Stimulated activated naive B cell treated with anti-CD40 and anti-IgM and Interleukin-4, amounts not matched to agents 10 μg/mL and 1 μg/mL and 100 μg/mL, for 72 hours (primary cell): ENCODE measurements around the gene KANSL1.
A peak's percentile ranks its signal among the peaks of the same experiment; 100 is the strongest.
"Not testable (repeated sequence)": the region's sequence is repeated elsewhere in the genome, so short reads cannot be mapped to it uniquely, and the experiment has no call there.

Experiments
- ATAC-seq, 2 donors: fragments of 150-1000 bp; cut with Tn5 transposase; replicated peaks; 2 replicates each; pipeline ENCODE4 v1.10.0; 2021; ENCODE audit warnings: moderate library complexity in 1 of 2
- DNase-seq: peaks from one replicate; pipeline ENCODE4 v3.0.0; 2021
- H3K27ac Mint-ChIP-seq: one replicate; pipeline ENCODE4 v1.8.0; 2022; ENCODE audit warnings: mild to moderate bottlenecking, mixed read lengths
- H3K27me3 Mint-ChIP-seq, 2 donors: one replicate each; pipeline ENCODE4 v1.8.0; 2022; ENCODE audit warnings: mixed read lengths in 2 of 2
- H3K36me3 Mint-ChIP-seq, 2 donors: one replicate each; pipeline ENCODE4 v1.8.0; 2022; ENCODE audit warnings: mixed read lengths in 2 of 2, mild to moderate bottlenecking in 1 of 2
- H3K4me1 Mint-ChIP-seq, 2 donors: one replicate each; pipeline ENCODE4 v1.8.0; 2022; ENCODE audit warnings: mixed read lengths in 2 of 2, mild to moderate bottlenecking in 1 of 2
- H3K4me3 Mint-ChIP-seq, 2 donors: one replicate each; pipeline ENCODE4 v1.8.0; 2022; ENCODE audit warnings: mild to moderate bottlenecking in 2 of 2, mixed read lengths in 2 of 2, moderate library complexity in 1 of 2
- H3K9me3 Mint-ChIP-seq, 2 donors: one replicate each; pipeline ENCODE4 v1.8.0; 2022; ENCODE audit warnings: mixed read lengths in 2 of 2, mild to moderate bottlenecking in 1 of 2

Gene KANSL1

GRCh38 chr17:46111236-46111635, 82.0 kb downstream of the KANSL1 start:
- not testable (repeated sequence) for H3K9me3 Mint-ChIP-seq, ATAC-seq, DNase-seq, H3K4me3 Mint-ChIP-seq, H3K27me3 Mint-ChIP-seq
- Mint-ChIP-seq H3K36me3 (peaks cover 5 to 26% of the 10 kb centered on the region in 2 donors), H3K27ac (peak overlapping the region; percentile 65), H3K4me1 (peaks cover 39 to 82% of the 10 kb centered on the region in 2 donors)

GRCh38 chr17:46110219-46110618, 83.0 kb downstream of the KANSL1 start:
- Mint-ChIP-seq H3K4me3 (no peak overlapping the region), H3K27ac (no peak overlapping the region), H3K4me1 (peaks cover 39 to 82% of the 10 kb centered on the region in 2 donors), H3K36me3 (peaks cover 3 to 26% of the 10 kb centered on the region in 2 donors), H3K27me3 (no peaks in the 10 kb centered on the region), H3K9me3 (no peaks in the 10 kb centered on the region)
- DNase-seq (no peak), ATAC-seq (no peak)

GRCh38 chr17:46109603-46110189, 83.5 kb downstream of the KANSL1 start:
- Mint-ChIP-seq H3K4me1 (peaks cover 37 to 77% of the 10 kb centered on the region in 2 donors), H3K36me3 (peaks cover 3 to 22% of the 10 kb centered on the region in 2 donors), H3K27ac (no peak overlapping the region), H3K27me3 (no peaks in the 10 kb centered on the region), H3K9me3 (no peaks in the 10 kb centered on the region), H3K4me3 (no peak overlapping the region)
- DNase-seq (no peak), ATAC-seq (peak in 1 of 2 donors; percentile 23)

- Mint-ChIP-seq H3K27ac (peak overlapping the region; percentile 48), H3K27me3 (no peaks in the 10 kb centered on the region), H3K4me3 (no peak overlapping the region), H3K36me3 (peaks cover 5 to 19% of the 10 kb centered on the region in 2 donors), H3K9me3 (no peaks in the 10 kb centered on the region), H3K4me1 (peaks cover 37 to 75% of the 10 kb centered on the region in 2 donors)
- ATAC-seq (no peak), DNase-seq (no peak)
These were observed 84.6 kb downstream of the KANSL1 start for GRCh38 chr17:46108550-46109110.

GRCh38 chr17:46108120-46108519, 85.1 kb downstream of the KANSL1 start:
- Mint-ChIP-seq H3K4me3 (no peak overlapping the region), H3K9me3 (no peaks in the 10 kb centered on the region), H3K27ac (no peak overlapping the region), H3K36me3 (peaks cover 5 to 16% of the 10 kb centered on the region in 2 donors), H3K4me1 (peaks cover 40 to 75% of the 10 kb centered on the region in 2 donors), H3K27me3 (no peaks in the 10 kb centered on the region)
- ATAC-seq (no peak), DNase-seq (no peak)

- Mint-ChIP-seq H3K36me3 (peaks cover 3 to 8% of the 10 kb centered on the region in 2 donors), H3K4me3 (no peak overlapping the region), H3K9me3 (no peaks in the 10 kb centered on the region), H3K27ac (peak overlapping the region; percentile 1), H3K27me3 (no peaks in the 10 kb centered on the region), H3K4me1 (peaks cover 42 to 80% of the 10 kb centered on the region in 2 donors)
- DNase-seq (no peak), ATAC-seq (no peak)
These were observed 86.1 kb downstream of the KANSL1 start for GRCh38 chr17:46106966-46107644.

- H3K27ac Mint-ChIP-seq, H3K36me3 Mint-ChIP-seq, H3K9me3 Mint-ChIP-seq, DNase-seq, H3K4me3 Mint-ChIP-seq, H3K27me3 Mint-ChIP-seq, ATAC-seq: not testable (repeated sequence)
- peaks cover 41 to 71% of the 10 kb centered on the region in 2 donors for H3K4me1 Mint-ChIP-seq
These were observed 90.4 kb downstream of the KANSL1 start for GRCh38 chr17:46102806-46103205.

GRCh38 chr17:46101785-46102617, 91.2 kb downstream of the KANSL1 start:
- not testable (repeated sequence) for H3K9me3 Mint-ChIP-seq, DNase-seq, ATAC-seq, H3K4me3 Mint-ChIP-seq, H3K27me3 Mint-ChIP-seq, H3K36me3 Mint-ChIP-seq
- Mint-ChIP-seq H3K27ac (peak overlapping the region; percentile 7), H3K4me1 (peaks cover 36 to 70% of the 10 kb centered on the region in 2 donors)

GRCh38 chr17:46100590-46100989, 92.6 kb downstream of the KANSL1 start:
- H3K4me3 Mint-ChIP-seq, result no peak overlapping the region
- H3K27ac Mint-ChIP-seq, result no peak overlapping the region
- H3K27me3 Mint-ChIP-seq, result no peaks in the 10 kb centered on the region
- peaks cover 30 to 58% of the 10 kb centered on the region in 2 donors for H3K4me1 Mint-ChIP-seq
- peaks cover 3 to 5% of the 10 kb centered on the region in 2 donors for H3K36me3 Mint-ChIP-seq
- ATAC-seq (no peak), DNase-seq (no peak)
- no peaks in the 10 kb centered on the region for H3K9me3 Mint-ChIP-seq

GRCh38 chr17:46099865-46100264, 93.4 kb downstream of the KANSL1 start:
- Mint-ChIP-seq H3K27me3 (no peaks in the 10 kb centered on the region), H3K27ac (no peak overlapping the region), H3K4me3 (no peak overlapping the region), H3K9me3 (no peaks in the 10 kb centered on the region), H3K36me3 (peaks cover 5 to 6% of the 10 kb centered on the region in 2 donors), H3K4me1 (peaks cover 31 to 55% of the 10 kb centered on the region in 2 donors)
- ATAC-seq (no peak), DNase-seq (no peak)

GRCh38 chr17:46097497-46097896, 95.7 kb downstream of the KANSL1 start:
- Mint-ChIP-seq H3K36me3 (peaks cover 6 to 15% of the 10 kb centered on the region in 2 donors), H3K27ac (no peak overlapping the region), H3K27me3 (no peaks in the 10 kb centered on the region), H3K4me1 (peaks cover 26 to 43% of the 10 kb centered on the region in 2 donors), H3K4me3 (no peak overlapping the region), H3K9me3 (no peaks in the 10 kb centered on the region)
- ATAC-seq (no peak), DNase-seq (no peak)

- H3K4me3 Mint-ChIP-seq, result no peak overlapping the region
- H3K4me1 Mint-ChIP-seq, result peaks cover 24 to 37% of the 10 kb centered on the region in 2 donors
- peaks cover 14 to 31% of the 10 kb centered on the region in 2 donors for H3K36me3 Mint-ChIP-seq
- no peaks in the 10 kb centered on the region for H3K27me3 Mint-ChIP-seq
- DNase-seq, result no peak
- no peak for ATAC-seq
- peak overlapping the region; percentile 37 for H3K27ac Mint-ChIP-seq
- no peaks in the 10 kb centered on the region for H3K9me3 Mint-ChIP-seq
These were observed 100.2 kb downstream of the KANSL1 start for GRCh38 chr17:46092991-46093390.

- Mint-ChIP-seq H3K36me3 (peaks cover 17 to 42% of the 10 kb centered on the region in 2 donors), H3K4me3 (no peak overlapping the region), H3K27ac (no peak overlapping the region), H3K27me3 (no peaks in the 10 kb centered on the region), H3K9me3 (no peaks in the 10 kb centered on the region), H3K4me1 (peaks cover 30 to 44% of the 10 kb centered on the region in 2 donors)
- DNase-seq (no peak), ATAC-seq (no peak)
These were observed 102.4 kb downstream of the KANSL1 start for GRCh38 chr17:46090871-46091270.

- H3K4me1 Mint-ChIP-seq, result peaks cover 29 to 52% of the 10 kb centered on the region in 2 donors
- H3K4me3 Mint-ChIP-seq, result no peak overlapping the region
- ATAC-seq, result no peak
These were observed 103.8 kb downstream of the KANSL1 start for GRCh38 chr17:46089389-46089965.

More at GRCh38 chr17:46089389-46089965, 103.8 kb downstream of the KANSL1 start:
- H3K36me3 Mint-ChIP-seq, result peaks cover 17 to 45% of the 10 kb centered on the region in 2 donors
- no peak for DNase-seq
- H3K27me3 Mint-ChIP-seq, result no peaks in the 10 kb centered on the region
- H3K27ac Mint-ChIP-seq, result peak overlapping the region; percentile 37
- H3K9me3 Mint-ChIP-seq, result no peaks in the 10 kb centered on the region
